Measurements from ENCODE around the gene SLC10A3. TPM values are rescaled to one million over a fixed set of nuclear protein-coding genes. Genes with fewer than 3 reads are reported as not detected.

Gene SLC10A3
- total and polyA plus RNA-seq, 2 of the 8 experiments (the other 6 are each of a cell fraction or from before 2014, with no cell fraction given), result 6.8 to 9.5 TPM

DNA sequence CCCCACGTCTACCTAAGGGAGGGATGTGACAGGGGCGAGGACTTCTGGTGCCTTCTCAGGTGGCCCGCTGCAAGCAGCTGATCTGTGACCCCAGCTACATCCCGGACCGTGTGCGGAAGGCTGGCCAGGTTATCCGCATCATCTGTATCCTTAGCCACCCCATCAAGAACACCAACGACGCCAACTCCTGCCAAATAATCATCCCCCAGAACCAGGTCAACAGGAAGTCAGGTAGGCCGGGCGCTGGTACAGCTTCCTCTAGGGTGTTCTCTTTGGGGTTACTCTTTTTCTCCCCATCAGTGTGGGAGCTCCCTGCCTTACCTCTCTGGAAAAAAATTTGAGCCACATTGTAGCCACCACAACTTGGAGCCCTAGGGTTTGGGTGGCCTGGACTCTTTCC is 48.9 kb downstream of the SLC10A3 start:
- Histone ChIP-seq H2BK15ac (ENCODE audit: low read length) (no peak overlapping the region), H3K23me2 (ENCODE audit: low read depth, low read length) (peaks cover 6% of the 10 kb centered on the region; the same call in 1 of the 2 replicates), H3K4me1 (replicated peaks in 1 of 4; ENCODE audit: control insufficient read depth in 3 of 4, insufficient read depth in 4 of 4, low read length in 3 of 4) (peaks cover 0 to 9% (median 5%) of the 10 kb centered on the region in 4 experiments; a peak in 6 of 7 replicates), H3K4me3 (ENCODE audit: extremely low read depth in 1 of 4, insufficient read depth in 2 of 4, low read depth in 3 of 4, low read length in 4 of 4) (no peak overlapping the region), H2AFZ (ENCODE audit: low read length) (no peak overlapping the region), H3K18ac (ENCODE audit: extremely low read depth, low read length) (no peak overlapping the region), H3K56ac (replicated peaks; ENCODE audit: insufficient read length, low read depth, low read length) (no peak overlapping the region), H3K79me2 (ENCODE audit: control insufficient read depth in 1 of 2, insufficient read depth in 2 of 2, low read length in 2 of 2) (peaks cover 0 to 17% of the 10 kb centered on the region in 2 experiments; a peak in 2 of 4 replicates), H3K27ac (ENCODE audit: low read depth, low read length) (no peak overlapping the region), H2BK120ac (replicated peaks; ENCODE audit: low read depth, low read length) (no peak overlapping the region), H4K8ac (ENCODE audit: extremely low read depth, insufficient read depth, low read length) (no peak overlapping the region), H3K36me3 (ENCODE audit: control insufficient read depth in 2 of 4, insufficient read depth in 4 of 4, low read length in 3 of 4) (peaks cover 0 to 27% (median 11%) of the 10 kb centered on the region in 4 experiments; a peak in 5 of 8 replicates), H2AK5ac (ENCODE audit: low read depth, low read length) (no peak overlapping the region), H3K79me1 (ENCODE audit: low read depth, low read length) (no peaks in the 10 kb centered on the region; the same call in 1 of the 2 replicates), H3K14ac (ENCODE audit: insufficient read length) (no peak overlapping the region), H3K4ac (replicated peaks; ENCODE audit: insufficient read length, low read depth, low read length) (no peak overlapping the region), H3K4me2 (ENCODE audit: insufficient read depth in 1 of 2, low read depth in 2 of 2, low read length in 2 of 2) (no peak overlapping the region), H2BK5ac (ENCODE audit: low read depth, low read length) (no peak overlapping the region), H2BK20ac (ENCODE audit: low read length) (no peak overlapping the region), H3K23ac (ENCODE audit: insufficient read length) (no peak overlapping the region), H4K91ac (replicated peaks; ENCODE audit: insufficient read length, low read length) (no peak overlapping the region), H2BK12ac (ENCODE audit: low read depth, low read length) (no peak overlapping the region), H3K27me3 (replicated peaks in 1 of 4; ENCODE audit: control insufficient read depth in 3 of 4, extremely low read depth in 1 of 4, insufficient read depth in 3 of 4, low read length in 3 of 4) (no peaks in the 10 kb centered on the region), H3K9me3 (ENCODE audit: insufficient read depth in 2 of 2, low read depth in 1 of 2, low read length in 1 of 2) (no peaks in the 10 kb centered on the region), H4K20me1 (replicated peaks in 1 of 2; ENCODE audit: control insufficient read depth in 1 of 2, insufficient read depth in 2 of 2, low read length in 2 of 2) (peaks cover 0 to 13% of the 10 kb centered on the region in 2 experiments), H3K9ac (replicated peaks in 1 of 4; ENCODE audit: extremely low read depth in 1 of 4, low read depth in 3 of 4, low read length in 3 of 4) (no peak overlapping the region), H4K5ac (ENCODE audit: insufficient read length, low read depth, low read length) (no peak overlapping the region)
- 100% methylated on average over 1 of the region's 11 CpGs; no CpG with 5 or more reads in 1 of the 2 experiments for WGBS, 2 experiments (ENCODE audit: extremely low coverage in 1 of 2, insufficient coverage in 1 of 2, insufficient read length in 1 of 2, insufficient replicate concordance in 2 of 2, low coverage in 1 of 2, low lambda C conversion rate in 2 of 2, missing lambda C conversion rate in 1 of 2)
- DNase-seq (ENCODE audit: low read depth in 1 of 2, low spot score in 2 of 2), result no peak
- POLR2A ChIA-PET (ENCODE audit: partially characterized antibody), result interaction anchor here (0.8 to 2.2 kb wide), 5 partner anchors 35 to 80 kb away, joined by 3 to 6 read pairs (median 4); partner anchors contain the start of genes LAGE3 and UBL4A
- CTCF ChIA-PET (ENCODE audit: partially characterized antibody), result interaction anchor here (0.9 kb wide), 1 partner anchor 18 kb away, joined by 3 read pairs; no protein-coding TSS in a partner anchor
- FAIRE-seq, result no peak
- TF ChIP-seq, protein P1, sequence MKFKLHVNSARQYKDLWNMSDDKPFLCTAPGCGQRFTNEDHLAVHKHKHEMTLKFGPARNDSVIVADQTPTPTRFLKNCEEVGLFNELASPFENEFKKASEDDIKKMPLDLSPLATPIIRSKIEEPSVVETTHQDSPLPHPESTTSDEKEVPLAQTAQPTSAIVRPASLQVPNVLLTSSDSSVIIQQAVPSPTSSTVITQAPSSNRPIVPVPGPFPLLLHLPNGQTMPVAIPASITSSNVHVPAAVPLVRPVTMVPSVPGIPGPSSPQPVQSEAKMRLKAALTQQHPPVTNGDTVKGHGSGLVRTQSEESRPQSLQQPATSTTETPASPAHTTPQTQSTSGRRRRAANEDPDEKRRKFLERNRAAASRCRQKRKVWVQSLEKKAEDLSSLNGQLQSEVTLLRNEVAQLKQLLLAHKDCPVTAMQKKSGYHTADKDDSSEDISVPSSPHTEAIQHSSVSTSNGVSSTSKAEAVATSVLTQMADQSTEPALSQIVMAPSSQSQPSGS (IDR thresholded peaks at IDR 0.05; ENCODE audit: low read length), result no peak
- TF ChIP-seq TAF7 (optimal IDR thresholded peaks at IDR 0.05; ENCODE audit: borderline replicate concordance, low read depth, low read length) (no peak), CHD1 (IDR thresholded peaks at IDR 0.05; ENCODE audit: low read depth, low read length) (no peak), SIRT6 (IDR thresholded peaks at IDR 0.05; ENCODE audit: low read length) (no peak), SP1 (IDR thresholded peaks at IDR 0.05; ENCODE audit: low read depth, low read length) (no peak), EP300 (IDR thresholded peaks at IDR 0.05; ENCODE audit: borderline replicate concordance in 1 of 2, low read depth in 2 of 2, low read length in 2 of 2) (no peak), SP2 (IDR thresholded peaks at IDR 0.05; ENCODE audit: low read length) (no peak), SAP30 (IDR thresholded peaks at IDR 0.05; ENCODE audit: insufficient read depth, insufficient replicate concordance, low read length) (no peak), CBX8 (IDR thresholded peaks at IDR 0.05; ENCODE audit: borderline replicate concordance, low read depth, low read length) (no peak), NANOG (IDR thresholded peaks at IDR 0.05; ENCODE audit: insufficient read depth, low read depth, low read length, poor library complexity, severe bottlenecking) (no peak), SUZ12 (IDR thresholded peaks at IDR 0.05; ENCODE audit: low read length) (no peak), CBX5 (IDR thresholded peaks at IDR 0.05; ENCODE audit: low read depth, low read length) (no peak)

Measured in H1 (cell line).